Left renal cortex interstitium (tissue), 4 donors: ENCODE data around the gene UMAD1. TPM values are rescaled to one million over a fixed set of nuclear protein-coding genes. Genes with fewer than 3 reads are reported as not detected.

Source experiments
- DNase-seq, 4 donors: peaks; one replicate each; pipeline ENCODE4 v3.0.0-alpha.2; 2013; ENCODE audit warnings: low read depth in 4 of 4, low spot score in 2 of 4, missing footprints in 1 of 4
- polyA plus RNA-seq, 4 donors: library from polyadenylated mRNA; unstranded; fragments of 120-200 nt; gene quantifications; one replicate each; pipeline ENCODE4 v1.2.1, GENCODE V29; 2013; ENCODE audit not compliant: insufficient read length in 4 of 4

The UMAD1 gene
- 10 to 100 TPM; 18.0 to 22.2 (median 20.2) TPM for polyA plus RNA-seq

DNA sequence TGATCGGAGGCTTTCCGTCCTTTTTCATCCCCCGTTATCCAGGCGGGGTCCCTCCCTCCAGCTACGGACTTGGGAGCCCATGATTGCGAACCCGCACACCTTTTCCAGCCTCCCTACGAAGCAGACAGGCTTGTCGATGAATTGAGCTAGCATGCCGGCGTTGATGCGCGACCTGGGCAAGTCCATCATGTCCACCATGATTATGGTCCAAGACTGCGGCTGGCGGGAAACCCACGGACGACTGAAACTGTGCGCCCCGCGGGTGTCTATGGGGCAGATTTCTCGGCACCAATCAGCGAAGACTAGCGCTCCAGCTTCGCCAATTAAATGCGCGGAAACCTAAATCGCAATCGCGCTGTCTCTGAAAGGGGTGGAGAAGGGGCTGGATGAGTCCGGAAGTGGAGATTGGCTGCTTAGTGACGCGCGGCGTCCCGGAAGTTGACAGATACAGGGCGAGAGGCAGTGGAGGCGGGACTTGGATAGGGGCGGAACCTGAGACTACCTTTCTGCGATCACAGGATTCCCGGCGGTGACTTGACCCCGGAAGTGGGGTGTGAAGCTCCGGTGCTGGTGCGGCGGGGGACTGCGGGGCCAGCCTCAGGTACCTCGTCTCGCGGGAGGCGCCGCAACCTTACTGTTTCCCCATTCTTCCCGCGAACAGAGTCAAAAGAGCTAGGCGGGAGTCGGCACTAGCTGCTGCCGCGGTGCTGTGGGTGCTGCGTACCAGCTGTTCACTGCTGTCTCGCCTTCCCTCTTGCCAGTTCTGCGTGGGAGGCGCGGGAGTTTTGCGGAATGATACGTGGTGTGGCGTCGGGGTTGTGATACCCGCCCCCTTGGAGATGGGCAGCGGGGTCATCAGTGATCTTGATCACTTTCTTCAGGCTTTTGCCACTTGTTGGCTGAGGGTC is at the start of gene UMAD1:
Gene UMAD1, plus strand, starts transcription at position 532 of the 908 bp plus-strand sequence. CDS start 32,620 bp downstream, outside the sequence.
- DNase-seq: peak; percentile 93 to 99 (median 96)

GRCh38 chr7:7595451-7595850 is 45.1 kb upstream of the UMAD1 start:
- DNase-seq: no peak

- no peak for DNase-seq
Observed at GRCh38 chr7:7596176-7596575, 44.4 kb upstream of the UMAD1 start.

DNA sequence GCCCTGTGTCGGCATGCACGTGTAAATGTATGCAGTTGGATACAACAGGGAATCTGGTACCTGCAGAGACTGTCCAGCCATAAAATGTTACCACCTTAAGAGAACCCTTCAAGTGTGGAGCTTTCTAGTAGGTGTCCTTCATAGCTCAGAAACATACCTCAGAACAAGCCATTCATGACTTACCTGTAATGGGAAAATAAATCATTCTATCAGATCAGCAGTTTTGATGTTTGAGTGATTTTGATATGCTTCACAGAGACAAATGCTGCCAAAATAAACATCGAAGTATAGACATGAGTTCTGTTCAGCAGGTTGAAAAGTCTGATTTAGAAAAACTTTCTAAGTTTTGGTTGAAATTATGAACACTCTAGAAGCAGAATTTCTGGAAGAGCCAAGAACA is 33.5 kb upstream of the UMAD1 start:
- no peak for DNase-seq

GRCh38 chr7:7609330-7609729 is 31.2 kb upstream of the UMAD1 start:
- DNase-seq: no peak

DNA sequence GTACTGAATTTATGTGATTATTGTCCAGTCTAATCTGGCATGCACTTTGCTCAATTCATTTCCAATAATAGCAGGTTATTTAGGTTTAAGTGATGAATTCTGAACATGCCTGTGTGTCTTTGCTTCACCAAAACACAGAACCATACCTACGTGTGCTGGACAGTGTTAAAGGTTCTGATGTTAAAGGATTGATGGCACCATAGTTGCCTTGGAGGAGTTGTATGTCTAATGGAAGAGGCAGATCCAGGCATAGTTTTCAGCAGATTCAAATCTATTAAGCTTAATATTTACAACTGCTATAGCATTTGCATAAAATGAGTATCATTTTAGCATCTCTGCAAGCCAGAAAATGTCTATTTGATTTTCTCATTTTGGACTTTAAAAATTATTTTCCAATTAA is 28.0 kb upstream of the UMAD1 start:
- no peak for DNase-seq

DNA sequence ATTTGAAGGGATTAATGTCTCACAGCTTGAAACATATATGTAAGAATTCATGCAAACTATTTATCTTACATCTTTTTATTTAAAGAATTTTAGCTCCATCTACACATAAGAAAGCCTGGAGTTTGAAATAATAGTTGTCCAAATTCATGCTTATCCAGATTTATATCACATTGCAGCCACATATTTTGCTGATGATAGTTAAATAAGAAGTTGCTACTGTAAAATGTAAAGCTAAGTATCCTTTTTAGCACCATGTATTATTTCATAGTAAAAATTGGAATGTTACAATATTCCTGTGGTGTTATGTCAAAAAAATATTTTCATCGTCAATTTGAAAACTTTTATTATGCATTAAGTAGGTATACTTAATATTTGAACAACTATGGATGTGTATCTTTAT is 27.3 kb upstream of the UMAD1 start:
- DNase-seq: no peak

GRCh38 chr7:7614018-7614741 is 26.4 kb upstream of the UMAD1 start:
- DNase-seq: no peak

DNA sequence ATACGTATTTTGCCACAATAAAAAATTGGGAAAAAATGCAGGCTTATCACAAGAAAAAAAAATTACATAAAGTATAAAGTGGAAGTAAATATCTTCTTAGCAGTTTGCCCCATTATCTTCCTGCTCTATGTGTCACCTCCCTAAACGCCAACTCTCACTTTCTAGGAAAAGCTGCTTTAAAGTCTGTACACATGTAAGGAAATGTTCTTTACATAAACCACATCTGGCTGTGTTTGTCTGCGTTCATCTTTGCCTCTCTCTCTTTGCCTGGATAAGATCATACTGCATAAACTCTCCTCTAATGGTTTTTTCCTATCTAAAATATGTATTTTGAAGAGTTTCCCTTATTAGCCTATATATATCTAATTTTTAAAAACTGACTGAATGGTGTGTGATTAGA is 23.0 kb upstream of the UMAD1 start:
- DNase-seq: no peak

DNA sequence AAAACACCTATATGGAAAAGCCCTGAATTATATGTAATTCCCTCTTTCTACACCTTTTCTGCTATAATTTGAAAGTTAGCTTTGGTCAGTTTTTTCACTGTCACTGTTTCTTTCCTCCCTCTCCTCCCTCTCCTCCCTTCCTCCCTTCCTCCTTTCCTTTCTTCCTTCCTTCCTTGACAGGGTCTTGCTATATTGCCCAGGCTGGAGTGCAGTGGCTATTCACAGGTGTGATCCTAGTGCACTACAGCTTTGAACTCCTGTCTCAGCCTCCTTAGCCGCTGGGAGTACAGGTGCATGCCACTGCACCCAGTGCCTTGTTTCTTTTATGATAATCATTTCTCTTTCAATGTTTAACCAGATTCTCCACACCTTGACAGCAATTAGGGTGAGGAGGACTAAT is 22.1 kb upstream of the UMAD1 start:
- no peak for DNase-seq

- no peak for DNase-seq
Observed at GRCh38 chr7:7620236-7620635, 20.3 kb upstream of the UMAD1 start.

DNA sequence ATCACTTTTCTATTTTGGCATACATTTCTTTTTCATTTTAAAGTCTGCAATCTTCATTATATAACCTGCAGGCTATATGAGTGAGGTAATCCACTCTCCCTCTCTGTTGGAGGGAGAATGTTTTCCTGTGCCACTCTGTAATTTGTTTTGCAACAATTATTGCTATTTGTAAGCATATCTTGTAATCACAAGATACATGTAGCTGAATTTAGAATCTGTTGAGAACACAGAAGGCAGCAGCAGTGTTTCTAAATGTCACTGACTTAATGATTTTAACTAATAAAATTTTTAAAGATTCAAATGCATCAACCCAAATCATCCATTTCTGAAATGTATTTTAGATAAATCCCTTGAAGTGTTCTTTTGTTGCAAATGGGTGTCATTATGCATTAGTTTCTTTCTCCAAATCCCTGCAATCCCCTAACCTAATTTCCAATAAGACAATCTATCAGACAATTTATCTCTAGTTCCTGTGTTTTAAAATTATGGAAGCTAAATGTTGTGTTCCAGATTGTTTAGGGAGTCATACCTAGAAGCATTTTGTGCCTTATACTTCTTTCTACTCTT is 19.8 kb upstream of the UMAD1 start:
- DNase-seq: no peak

DNA sequence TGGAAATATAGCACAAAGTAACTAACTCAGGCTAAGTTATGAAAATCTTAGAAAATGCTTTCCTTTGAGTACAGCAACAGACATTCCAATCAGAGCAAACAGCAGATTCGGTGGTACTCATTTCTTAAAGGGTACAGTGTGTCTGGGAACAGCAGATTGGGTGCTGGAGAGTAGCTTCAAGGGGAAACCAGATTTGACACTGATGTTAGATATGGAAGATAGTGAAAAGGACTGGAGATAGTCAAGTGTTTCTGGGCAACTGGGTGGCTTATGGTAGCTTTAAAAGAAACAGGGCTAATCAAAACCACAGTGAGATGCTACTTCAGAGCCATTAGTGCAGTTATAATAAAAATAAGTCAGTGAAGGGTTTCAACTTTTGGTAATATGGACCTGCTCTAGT is 12.1 kb upstream of the UMAD1 start:
- DNase-seq: no peak

GRCh38 chr7:7630626-7631329 is 9.8 kb upstream of the UMAD1 start:
- no peak for DNase-seq

- no peak for DNase-seq
Observed at GRCh38 chr7:7639421-7639820, 1.1 kb upstream of the UMAD1 start.

DNA sequence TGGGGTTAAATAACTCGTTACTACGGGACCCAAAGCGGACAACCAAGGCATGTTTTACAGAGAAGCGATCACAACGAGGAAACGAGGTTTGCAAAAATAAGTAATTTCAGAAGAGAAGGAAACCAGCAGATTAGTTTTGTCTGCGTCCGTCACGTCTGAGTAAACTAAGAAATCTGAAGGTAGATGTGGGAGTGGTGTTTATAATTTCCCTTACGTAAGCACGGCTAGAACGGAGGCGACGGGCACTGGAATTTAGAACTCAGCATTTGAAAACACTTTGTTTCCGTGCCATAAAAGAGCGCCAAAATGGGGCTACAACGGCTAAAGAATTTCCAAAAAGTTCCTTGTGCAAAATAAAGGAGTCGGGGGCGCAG is 718 bp upstream of the UMAD1 start:
- DNase-seq: peak in 1 of 4 donors; percentile 36

DNA sequence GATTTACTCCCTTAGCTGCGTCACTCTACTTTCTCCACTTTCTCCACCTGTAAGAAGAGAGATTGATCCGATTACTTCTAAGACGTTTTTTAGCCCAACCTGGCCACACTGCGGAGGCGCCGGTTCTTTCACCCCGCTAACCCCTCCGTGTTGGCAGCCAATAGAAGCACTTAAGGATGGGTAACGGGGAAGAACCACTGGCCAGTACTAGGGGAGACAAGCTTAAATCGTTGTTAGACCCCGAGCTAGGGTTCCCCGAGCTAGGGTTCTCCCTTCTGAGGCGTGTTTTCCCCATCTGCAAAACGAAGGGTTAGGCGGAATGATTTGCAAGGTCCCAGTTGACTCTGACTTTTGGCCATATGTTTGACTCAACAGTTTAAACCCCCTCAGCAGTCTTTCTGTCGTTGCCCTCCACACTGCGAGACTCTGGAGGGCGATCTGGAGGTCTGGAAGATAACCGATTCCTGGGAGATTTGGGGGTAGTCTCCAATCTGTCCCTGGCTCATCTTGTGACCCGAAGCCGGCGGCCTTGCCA is 644 bp downstream of the UMAD1 start:
- no peak for DNase-seq

DNA sequence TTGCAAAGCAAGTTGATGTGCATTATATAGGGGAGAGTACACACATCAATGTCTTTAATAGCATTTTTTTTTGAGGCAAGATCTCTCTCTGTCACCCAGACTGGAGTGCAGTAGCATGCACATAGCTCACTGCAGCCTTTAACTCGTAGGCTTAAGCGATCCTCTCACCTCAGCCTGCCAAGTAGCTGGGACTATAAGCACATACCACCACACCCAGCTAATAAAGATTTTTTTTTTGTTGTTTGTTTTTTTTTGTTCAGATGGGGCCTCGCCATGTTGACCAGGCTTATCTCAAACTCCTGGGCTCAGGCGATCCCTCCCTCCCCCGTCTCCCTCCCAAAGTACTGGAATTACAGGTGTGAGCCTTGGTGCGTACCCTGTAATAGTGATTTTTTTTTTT is 1.5 kb downstream of the UMAD1 start:
- no peak for DNase-seq

DNA sequence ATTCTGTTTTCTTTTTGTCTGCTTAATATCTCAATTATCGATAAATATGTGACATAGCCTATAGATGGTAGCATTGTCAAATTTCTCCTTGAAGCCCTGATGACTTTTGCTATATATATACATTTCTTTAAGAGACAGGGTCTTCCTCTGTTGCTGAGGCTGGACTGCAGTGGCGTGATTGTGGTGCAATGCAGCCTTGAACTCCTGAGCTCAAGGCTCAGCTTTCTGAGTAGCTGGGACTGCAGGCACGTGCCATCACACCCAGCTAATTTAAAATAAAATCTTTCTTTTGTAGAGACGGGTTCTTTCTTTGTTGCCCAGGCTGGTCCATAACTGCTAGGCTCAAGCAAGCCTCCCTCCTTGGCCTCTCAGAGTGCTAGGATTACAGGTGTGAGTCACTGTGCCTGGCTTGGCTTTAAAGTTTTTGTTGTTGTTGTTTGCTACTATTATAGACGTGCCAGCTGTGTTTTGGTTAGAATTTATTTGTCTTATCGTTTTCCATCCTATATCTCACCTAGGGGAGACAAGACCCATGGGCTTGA is 7.0 kb downstream of the UMAD1 start:
- no peak for DNase-seq

DNA sequence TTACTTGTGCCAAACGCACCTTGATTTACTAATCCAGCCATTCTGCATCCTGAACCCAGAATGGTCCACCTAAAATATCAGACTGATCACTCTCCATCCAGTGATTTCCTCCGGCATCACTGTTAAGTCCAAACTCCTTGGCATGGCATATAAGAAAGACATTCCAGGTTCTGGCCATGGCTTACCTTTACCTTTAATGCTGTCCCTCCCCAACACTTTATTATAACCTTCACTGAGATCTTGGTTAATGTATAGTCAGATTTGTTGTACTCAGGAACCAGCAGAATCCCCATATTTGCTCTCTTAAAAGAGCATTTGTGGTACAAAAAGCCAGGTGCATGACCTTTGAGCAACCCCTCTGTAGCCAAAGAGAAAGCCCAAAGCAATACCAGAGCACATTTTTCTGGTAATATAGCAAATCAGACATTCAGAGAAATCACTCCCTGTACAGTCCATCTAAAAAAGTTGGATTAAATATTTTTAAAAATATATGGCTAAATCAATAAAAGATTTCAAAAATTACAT is 10.2 kb downstream of the UMAD1 start:
- DNase-seq: no peak
